Breast epithelium (tissue), 4 donors: ENCODE results near the gene MACROD2. TPM values are rescaled to one million over a fixed set of nuclear protein-coding genes. Genes with fewer than 3 reads are reported as not detected.

ENCODE experiments used
- DNase-seq, 2 donors: peaks; one replicate each; pipeline ENCODE4 v3.0.0-alpha.2; 2019; ENCODE audit warnings: low spot score in 2 of 2
- H3K27ac ChIP-seq, 2 donors: fragments of 200-600 bp; sonication (generic) in 1 of 2; one replicate each; pipeline ENCODE4 v1.5.1; 2016 to 2019; ENCODE audit warnings: mild to moderate bottlenecking in 1 of 2
- H3K27me3 ChIP-seq, 2 donors: fragments of 200-600 bp; sonication (generic) in 1 of 2; one replicate each; pipeline versions ENCODE4 v1.5.1 to v1.6.0; 2017 to 2019; ENCODE audit warnings: control low read depth in 1 of 2, mild to moderate bottlenecking in 1 of 2
- H3K36me3 ChIP-seq: fragments of 200-600 bp; one replicate; pipeline ENCODE4 v1.5.1; 2019
- H3K4me1 ChIP-seq, 2 donors: fragments of 200-600 bp; sonication (generic); one replicate each; pipeline ENCODE4 v1.5.1; 2016 to 2019; ENCODE audit warnings: control low read depth in 1 of 2
- H3K4me3 ChIP-seq, 3 donors: fragments of 200-600 bp; sonication (generic); 1 replicate in 2 of 3; 2 replicates in 1 of 3; pipeline ENCODE4 v1.5.1; 2016 to 2019; ENCODE audit warnings: mild to moderate bottlenecking in 3 of 3, moderate library complexity in 2 of 3
- H3K9me3 ChIP-seq, 2 donors: fragments of 200-600 bp; sonication (generic) in 1 of 2; one replicate each; pipeline ENCODE4 v1.5.1; 2016 to 2019; ENCODE audit warnings: control low read depth in 1 of 2
- POLR2A ChIP-seq: fragments of 450-650 bp; IDR thresholded peaks from one replicate; pipeline ENCODE4 v1.6.1; 2016; ENCODE audit warnings: antibody characterized with exemption, mild to moderate bottlenecking, moderate library complexity
- POLR2AphosphoS5 ChIP-seq, 3 donors: sonication (generic); formaldehyde crosslinking; IDR thresholded peaks; one replicate each; pipeline ENCODE4 v1.6.1; 2017; ENCODE audit warnings: antibody characterized with exemption in 3 of 3
- intact Hi-C: fragments of 100-400 bp; cut with DNase I; formaldehyde crosslinking; loops from one replicate; pipeline ENCODE4 v1.15.1; 2023; ENCODE audit warnings: low total_unique reads
- total RNA-seq, 3 donors: library from RNA; depleted of rRNA; stranded (reverse); fragments of >200 nt; gene quantifications; one replicate each; pipeline ENCODE4 v1.1.0, GENCODE V29; 2016
- TF ChIP-seq, protein P1 (sequence below), 3 donors: fragments of 450-650 bp; IDR thresholded peaks; one replicate each; pipeline ENCODE4 v1.5.1; 2016 to 2017; ENCODE audit warnings: antibody characterized with exemption in 3 of 3, mild to moderate bottlenecking in 3 of 3, moderate library complexity in 3 of 3

MACROD2 gene
- total RNA-seq, 3 donors from 2014 or later, result 6.7 to 26.8 (median 8.8) TPM

GRCh38 chr20:14550655-14551054, 555.3 kb downstream of the MACROD2 start:
- TF ChIP-seq POLR2A, result no peak
- TF ChIP-seq, protein P1, sequence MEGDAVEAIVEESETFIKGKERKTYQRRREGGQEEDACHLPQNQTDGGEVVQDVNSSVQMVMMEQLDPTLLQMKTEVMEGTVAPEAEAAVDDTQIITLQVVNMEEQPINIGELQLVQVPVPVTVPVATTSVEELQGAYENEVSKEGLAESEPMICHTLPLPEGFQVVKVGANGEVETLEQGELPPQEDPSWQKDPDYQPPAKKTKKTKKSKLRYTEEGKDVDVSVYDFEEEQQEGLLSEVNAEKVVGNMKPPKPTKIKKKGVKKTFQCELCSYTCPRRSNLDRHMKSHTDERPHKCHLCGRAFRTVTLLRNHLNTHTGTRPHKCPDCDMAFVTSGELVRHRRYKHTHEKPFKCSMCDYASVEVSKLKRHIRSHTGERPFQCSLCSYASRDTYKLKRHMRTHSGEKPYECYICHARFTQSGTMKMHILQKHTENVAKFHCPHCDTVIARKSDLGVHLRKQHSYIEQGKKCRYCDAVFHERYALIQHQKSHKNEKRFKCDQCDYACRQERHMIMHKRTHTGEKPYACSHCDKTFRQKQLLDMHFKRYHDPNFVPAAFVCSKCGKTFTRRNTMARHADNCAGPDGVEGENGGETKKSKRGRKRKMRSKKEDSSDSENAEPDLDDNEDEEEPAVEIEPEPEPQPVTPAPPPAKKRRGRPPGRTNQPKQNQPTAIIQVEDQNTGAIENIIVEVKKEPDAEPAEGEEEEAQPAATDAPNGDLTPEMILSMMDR (IDR thresholded peaks at IDR 0.05), result no peak
- TF ChIP-seq POLR2AphosphoS5 (IDR thresholded peaks at IDR 0.05), result no peak
- H3K4me3 ChIP-seq, result no peak overlapping the region
- no peaks in the 10 kb centered on the region for H3K36me3 ChIP-seq
- H3K4me1 ChIP-seq, result no peaks in the 10 kb centered on the region
- no peaks in the 10 kb centered on the region for H3K27me3 ChIP-seq
- H3K27ac ChIP-seq, result no peak overlapping the region
- no peak for DNase-seq
- intact Hi-C loops, result no loop called here
- H3K9me3 ChIP-seq, result no peaks in the 10 kb centered on the region

DNA sequence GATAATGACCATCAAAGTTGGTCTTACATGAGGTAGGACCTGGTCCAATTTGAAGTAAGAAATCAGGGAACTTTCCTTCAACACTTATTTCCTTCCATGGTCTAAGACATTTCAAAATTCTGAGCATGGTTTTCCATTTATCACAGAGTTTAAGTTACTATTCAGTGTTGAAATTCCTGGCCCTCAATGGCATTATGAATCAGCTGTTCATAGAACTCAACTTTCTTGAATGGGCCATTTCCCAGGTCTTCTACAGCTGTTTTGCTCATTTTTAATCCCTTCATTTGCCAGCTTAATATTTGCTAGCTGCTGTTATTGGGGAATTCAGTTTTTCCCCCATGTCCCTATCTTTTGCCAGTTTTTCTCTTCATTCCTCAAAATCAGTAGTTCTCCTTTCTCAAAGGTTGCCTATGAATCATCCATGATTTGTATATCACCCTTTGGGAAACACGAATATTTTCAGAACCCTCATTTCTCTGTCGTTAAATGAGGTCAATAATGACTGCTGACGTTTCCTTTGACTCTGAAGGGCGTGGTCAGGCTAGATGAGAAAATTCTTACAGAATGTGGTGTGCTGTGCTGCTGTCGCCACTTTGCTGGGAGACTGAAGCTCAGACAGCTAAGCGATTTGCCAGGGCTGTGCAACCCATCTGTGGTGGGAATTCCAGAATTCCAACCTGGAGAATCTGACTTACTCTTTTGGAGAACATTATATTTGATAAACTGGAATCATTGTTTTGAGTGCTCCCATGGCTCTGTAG, 558.6 kb downstream of the MACROD2 start:
- Histone ChIP-seq H3K4me3 (no peak overlapping the region), H3K9me3 (no peaks in the 10 kb centered on the region), H3K27ac (no peak overlapping the region), H3K27me3 (no peaks in the 10 kb centered on the region), H3K36me3 (no peaks in the 10 kb centered on the region), H3K4me1 (no peaks in the 10 kb centered on the region)
- TF ChIP-seq, protein P1 (IDR thresholded peaks at IDR 0.05), result no peak
- no peak for TF ChIP-seq POLR2A
- no peak for TF ChIP-seq POLR2AphosphoS5 (IDR thresholded peaks at IDR 0.05)
- intact Hi-C loops, result no loop called here
- DNase-seq, result no peak

GRCh38 chr20:14555676-14556075, 560.4 kb downstream of the MACROD2 start:
- Histone ChIP-seq H3K27ac (no peak overlapping the region), H3K27me3 (no peaks in the 10 kb centered on the region), H3K36me3 (no peaks in the 10 kb centered on the region), H3K9me3 (no peaks in the 10 kb centered on the region), H3K4me1 (no peaks in the 10 kb centered on the region), H3K4me3 (no peak overlapping the region)
- DNase-seq, result no peak
- TF ChIP-seq POLR2A (no peak), POLR2AphosphoS5 (IDR thresholded peaks at IDR 0.05) (no peak)
- intact Hi-C loops, result no loop called here

- no peak overlapping the region for H3K27ac ChIP-seq
- no peak for DNase-seq
- H3K4me1 ChIP-seq, result no peaks in the 10 kb centered on the region
- no peak overlapping the region for H3K4me3 ChIP-seq
- intact Hi-C loops, result no loop called here
- H3K9me3 ChIP-seq, result no peaks in the 10 kb centered on the region
- no peaks in the 10 kb centered on the region for H3K27me3 ChIP-seq
- TF ChIP-seq, protein P1 (IDR thresholded peaks at IDR 0.05), result no peak
- no peak for TF ChIP-seq POLR2A
- no peak for TF ChIP-seq POLR2AphosphoS5 (IDR thresholded peaks at IDR 0.05)
- no peaks in the 10 kb centered on the region for H3K36me3 ChIP-seq
These were observed 560.9 kb downstream of the MACROD2 start for GRCh38 chr20:14556206-14556605.

DNA sequence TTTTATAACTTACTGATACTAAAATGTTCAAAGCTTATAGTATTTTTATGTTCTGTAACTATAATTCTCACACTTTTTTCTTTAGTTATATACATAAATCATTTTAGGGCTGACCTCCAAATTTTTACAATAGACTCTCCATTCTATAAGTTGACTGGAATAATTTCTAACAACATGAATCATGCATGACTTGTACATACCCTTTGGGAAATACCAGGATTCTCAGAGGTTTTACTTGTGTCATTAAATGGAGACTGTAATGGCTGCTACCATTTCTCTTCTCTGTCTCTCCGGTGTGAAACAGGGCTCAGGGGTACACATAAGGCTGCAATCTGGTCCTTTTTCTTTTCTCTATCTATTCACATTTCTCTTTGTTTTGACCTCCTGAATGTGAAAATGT, 564.3 kb downstream of the MACROD2 start:
- TF ChIP-seq, protein P1 (IDR thresholded peaks at IDR 0.05), result no peak
- TF ChIP-seq POLR2AphosphoS5 (IDR thresholded peaks at IDR 0.05) (no peak), POLR2A (no peak)
- H3K4me3 ChIP-seq, result no peak overlapping the region
- intact Hi-C loops, result no loop called here
- H3K4me1 ChIP-seq, result no peaks in the 10 kb centered on the region
- H3K27me3 ChIP-seq, result no peaks in the 10 kb centered on the region
- no peaks in the 10 kb centered on the region for H3K36me3 ChIP-seq
- DNase-seq, result no peak
- H3K9me3 ChIP-seq, result no peaks in the 10 kb centered on the region
- no peak overlapping the region for H3K27ac ChIP-seq
